Lung (tissue), 12 donors: ENCODE data around the gene TAF6. TPM values are rescaled to one million over a fixed set of nuclear protein-coding genes. Genes with fewer than 3 reads are reported as not detected.

Source experiments
- ATAC-seq: fragments of 200-7000 bp; cut with Tn5 transposase; one replicate; pipeline ENCODE4 v1.9.1; 2020; ENCODE audit warnings: moderate number of reproducible peaks; ENCODE audit not compliant: insufficient read depth, low FRiP score
- DNase-seq, 3 donors: peaks; one replicate each; pipeline ENCODE4 v3.0.0-alpha.2; 2013 to 2017
- H3K27ac ChIP-seq, 2 donors: one replicate each; pipeline ENCODE4 v1.5.1; 2013; ENCODE audit warnings: mild to moderate bottlenecking in 2 of 2, moderate library complexity in 2 of 2, control low read depth in 1 of 2, inconsistent platforms in 1 of 2, low read depth in 1 of 2, low read length in 1 of 2
- H3K27me3 ChIP-seq, 3 donors: one replicate each; pipeline ENCODE4 v1.5.1; 2013; ENCODE audit warnings: low read length in 2 of 3; ENCODE audit not compliant: control insufficient read depth in 3 of 3, insufficient read depth in 3 of 3
- H3K36me3 ChIP-seq, 4 donors: one replicate each; pipeline ENCODE4 v1.5.1; 2013; ENCODE audit warnings: low read length in 4 of 4, mild to moderate bottlenecking in 1 of 4, moderate library complexity in 1 of 4; ENCODE audit not compliant: control insufficient read depth in 4 of 4, insufficient read depth in 4 of 4
- H3K4me1 ChIP-seq, 5 donors: one replicate each; pipeline ENCODE4 v1.5.1; 2013; ENCODE audit warnings: low read length in 5 of 5, mild to moderate bottlenecking in 2 of 5, moderate library complexity in 1 of 5; ENCODE audit not compliant: control insufficient read depth in 5 of 5, insufficient read depth in 5 of 5
- H3K4me3 ChIP-seq: one replicate; pipeline ENCODE4 v1.5.1; 2013; ENCODE audit warnings: mild to moderate bottlenecking, control low read depth, moderate library complexity
- H3K9ac ChIP-seq, 2 donors: one replicate each; pipeline ENCODE4 v1.5.1; 2013; ENCODE audit warnings: low read length in 2 of 2, control low read depth in 1 of 2; ENCODE audit not compliant: insufficient read depth in 1 of 2
- H3K9me3 ChIP-seq, 4 donors: one replicate each; pipeline ENCODE4 v1.5.1; 2013; ENCODE audit warnings: low read length in 3 of 4, mild to moderate bottlenecking in 1 of 4, moderate library complexity in 1 of 4; ENCODE audit not compliant: control insufficient read depth in 4 of 4, insufficient read depth in 3 of 4
- CTCF ChIP-seq: IDR thresholded peaks from 2 replicates; pipeline ENCODE4 v1.5.1; 2012; ENCODE audit warnings: mild to moderate bottlenecking; ENCODE audit errors: control extremely low read depth, extremely low read depth
- WGBS, 2 donors: extraction: QIAGEN DNeasy Blood & Tissue Kit; methylation state at CpG; one replicate each; pipeline ENCODE4 v1.1.7; 2013; 5-methylcytosine and 5-hydroxymethylcytosine counted together
- polyA plus RNA-seq, 2 donors: library from polyadenylated mRNA; stranded (reverse); fragments of 200-250 nt; gene quantifications; one replicate each; pipeline ENCODE4 v1.2.1, GENCODE V29; 2013
- total RNA-seq, 2 donors: library from RNA; depleted of rRNA in 1 of 2; stranded (reverse); fragments of >200 nt in 1 of 2; gene quantifications; one replicate each; pipeline ENCODE4 v1.2.1, GENCODE V29; 2014 to 2021
- donor health status: control.
- donor health status: control.
- donor health status: Bipolar disorder and iron deficiency.
- donor health status: healthy.
- donor health status: DM: yes; HTN: yes; CAD: no.

The TAF6 gene
- total and polyA plus RNA-seq, 4 donors = 31.5 to 51.5 (median 37.9) TPM

GRCh38 chr7:100099452-100099851 is 19.7 kb downstream of the TAF6 start:
- peaks cover 16 to 48% (median 40%) of the 10 kb centered on the region in 4 donors for H3K36me3 ChIP-seq
- DNase-seq = no peak
- peaks cover 0 to 15% (median 11%) of the 10 kb centered on the region in 5 donors for H3K4me1 ChIP-seq
- WGBS, 2 donors = 50 to 76% methylated on average over 12 of the region's 12 CpGs
- no peaks in the 10 kb centered on the region for H3K9me3 ChIP-seq
- no peak overlapping the region for H3K27ac ChIP-seq
- H3K27me3 ChIP-seq = no peaks in the 10 kb centered on the region
- H3K9ac ChIP-seq = peak overlapping the region in 1 of 2 donors; percentile 76
- ATAC-seq = no peak
- H3K4me3 ChIP-seq = no peak overlapping the region
- TF ChIP-seq CTCF = no peak

GRCh38 chr7:100098913-100099312 is 20.2 kb downstream of the TAF6 start:
- H3K36me3 ChIP-seq = peaks cover 21 to 48% (median 42%) of the 10 kb centered on the region in 4 donors

GRCh38 chr7:100095704-100096103 is 23.5 kb downstream of the TAF6 start:
- WGBS, 2 donors = 92 to 95% methylated on average over 17 of the region's 17 CpGs
- H3K36me3 ChIP-seq = peaks cover 21 to 70% (median 63%) of the 10 kb centered on the region in 4 donors

More at GRCh38 chr7:100098913-100099312, 20.2 kb downstream of the TAF6 start:
- DNase-seq = no peak
- H3K27ac ChIP-seq = no peak overlapping the region
- no peak overlapping the region for H3K4me3 ChIP-seq
- no peak for ATAC-seq
- TF ChIP-seq CTCF = no peak
- no peaks in the 10 kb centered on the region for H3K9me3 ChIP-seq
- peaks cover 0 to 15% (median 11%) of the 10 kb centered on the region in 5 donors for H3K4me1 ChIP-seq
- no peak overlapping the region for H3K9ac ChIP-seq
- no peaks in the 10 kb centered on the region for H3K27me3 ChIP-seq
- WGBS, 2 donors = 81 to 91% methylated on average over 10 of the region's 10 CpGs

More at GRCh38 chr7:100095704-100096103, 23.5 kb downstream of the TAF6 start:
- Histone ChIP-seq H3K9ac (no peak overlapping the region), H3K27ac (no peak overlapping the region), H3K4me3 (no peak overlapping the region), H3K9me3 (no peaks in the 10 kb centered on the region), H3K4me1 (peaks cover 0 to 12% (median 11%) of the 10 kb centered on the region in 5 donors), H3K27me3 (no peaks in the 10 kb centered on the region)
- ATAC-seq = no peak
- no peak for DNase-seq
- no peak for TF ChIP-seq CTCF
